Endothelial cell of umbilical vein (primary cell): ENCODE results near the gene GARS1. TPM values are rescaled to one million over a fixed set of nuclear protein-coding genes. Genes with fewer than 3 reads are reported as not detected.

ENCODE experiments used
- BruUV-seq: library from RNA; stranded (reverse); fragments of 400-500 nt; replicated peaks from 2 replicates; lab custom pipeline; 2021; lab: Mats Ljungman, UMichigan
- CTCF ChIA-PET: fragments of 300-600, 350-600 bp; sonication (Branson Sonifier 250); formaldehyde crosslinking; loops from one replicate; lab custom pipeline; 2021; ENCODE audit warnings: antibody characterized with exemption, inconsistent platforms; lab: Charles Lee
- POLR2A ChIA-PET: fragments of 300-600, 350-600 bp; sonication (Branson Sonifier 250); formaldehyde crosslinking; loops from one replicate; lab custom pipeline; 2021; ENCODE audit warnings: antibody characterized with exemption, inconsistent platforms; lab: Charles Lee
- DNase-seq: peaks from one replicate; pipeline ENCODE4 v3.0.0-alpha.2; 2011; ENCODE audit warnings: low read depth, low spot score
- FAIRE-seq: peaks from 2 replicates; lab custom pipeline; 2011; peaks lifted over from hg19 to GRCh38; lab: Jason Lieb, UNC
- H2AFZ ChIP-seq: 2 replicates; pipeline ENCODE4 v1.6.0; 2012; ENCODE audit warnings: low read depth, low read length, control low read depth, inconsistent platforms
- H3K27ac ChIP-seq: 2 replicates; pipeline ENCODE4 v1.5.1; 2011; ENCODE audit warnings: low read depth, mild to moderate bottlenecking, control low read depth, low read length, moderate library complexity; ENCODE audit not compliant: insufficient read depth
- H3K27me3 ChIP-seq, 2 experiments: 2 replicates each; pipeline versions ENCODE4 v1.6.0 to v1.6.1; 2011; ENCODE audit warnings: low read length in 2 of 2, mixed read lengths in 1 of 2; ENCODE audit not compliant: control insufficient read depth in 2 of 2, insufficient read depth in 2 of 2
- H3K36me3 ChIP-seq, 2 experiments: 2 replicates in 1 of 2; 3 replicates in 1 of 2; pipeline ENCODE4 v1.5.1; 2011; ENCODE audit warnings: low read length in 2 of 2, mild to moderate bottlenecking in 1 of 2, moderate library complexity in 1 of 2; ENCODE audit not compliant: control insufficient read depth in 2 of 2, insufficient read depth in 2 of 2; ENCODE audit errors: extremely low read depth in 1 of 2
- H3K4me1 ChIP-seq: 3 replicates; pipeline ENCODE4 v1.5.1; 2011; ENCODE audit warnings: mild to moderate bottlenecking, low read length; ENCODE audit not compliant: control insufficient read depth, insufficient read depth; ENCODE audit errors: extremely low read depth
- H3K4me2 ChIP-seq: 2 replicates; pipeline ENCODE4 v1.6.1; 2011; ENCODE audit warnings: low read length, control low read depth, mixed read lengths; ENCODE audit not compliant: insufficient read depth
- H3K4me3 ChIP-seq, 3 experiments: fragments of 200-600 bp in 1 of 3; sonication (generic), shearing (Covaris generic) in 1 of 3; replicated peaks in 1 of 3; 2 replicates each; pipeline ENCODE4 v1.5.1; 2011 to 2016; ENCODE audit warnings: control low read depth in 3 of 3, low read length in 3 of 3, mild to moderate bottlenecking in 2 of 3, inconsistent platforms in 1 of 3, low read depth in 1 of 3, moderate library complexity in 1 of 3; ENCODE audit not compliant: insufficient read depth in 1 of 3
- H3K79me2 ChIP-seq: 2 replicates; pipeline ENCODE4 v1.6.0; 2012; ENCODE audit warnings: low read length, inconsistent platforms; ENCODE audit not compliant: control insufficient read depth, insufficient read depth
- H3K9ac ChIP-seq: replicated peaks from 2 replicates; pipeline ENCODE3; 2011; ENCODE audit warnings: low read length, control low read depth; ENCODE audit not compliant: insufficient read depth; ENCODE audit errors: extremely low read depth
- H3K9me1 ChIP-seq: replicated peaks from 3 replicates; pipeline ENCODE4 v1.6.0; 2011; ENCODE audit warnings: mild to moderate bottlenecking, low read length; ENCODE audit not compliant: control insufficient read depth, insufficient read depth; ENCODE audit errors: extremely low read depth
- H3K9me3 ChIP-seq: replicated peaks from 2 replicates; pipeline ENCODE4 v1.5.1; 2012; ENCODE audit warnings: low read length, inconsistent platforms; ENCODE audit not compliant: control insufficient read depth, insufficient read depth
- H4K20me1 ChIP-seq: replicated peaks from 2 replicates; pipeline ENCODE3; 2011; ENCODE audit warnings: mild to moderate bottlenecking, low read length; ENCODE audit not compliant: control insufficient read depth, insufficient read depth; ENCODE audit errors: extremely low read depth
- CTCF ChIP-seq, 2 donors: IDR thresholded peaks; 1 replicate in 1 of 2; 2 replicates in 1 of 2; pipeline ENCODE4 v1.5.1; 2011; ENCODE audit warnings: low read length in 2 of 2, mild to moderate bottlenecking in 2 of 2, moderate library complexity in 2 of 2, control low read depth in 1 of 2, inconsistent platforms in 1 of 2, low read depth in 1 of 2; ENCODE audit not compliant: insufficient read depth in 1 of 2; ENCODE audit errors: extremely low read depth in 1 of 2
- EZH2 ChIP-seq: IDR thresholded peaks from 2 replicates; pipeline ENCODE4 v1.6.1; 2012; ENCODE audit warnings: borderline replicate concordance, low read depth, mild to moderate bottlenecking, moderate library complexity, low read length, inconsistent platforms; ENCODE audit not compliant: severe bottlenecking
- FOS ChIP-seq: IDR thresholded peaks from 2 replicates; pipeline ENCODE4 v1.6.1; 2011; ENCODE audit warnings: mild to moderate bottlenecking, low read length, moderate library complexity, borderline replicate concordance; ENCODE audit not compliant: insufficient read depth
- dilution Hi-C: fragments of 300-500 bp; cut with MboI; formaldehyde crosslinking; loops from one replicate; pipeline ENCODE4 v1.15.0; 2019; ENCODE audit warnings: low sequenced_read_pairs; ENCODE audit not compliant: extremely low pct_ligation_motif_present
- intact Hi-C: fragments of 100-400 bp; cut with micrococcal nuclease; formaldehyde crosslinking; loops from one replicate; pipeline ENCODE4 v1.10.0; 2022
- polyA plus RNA-seq, 4 experiments: library from polyadenylated mRNA; depleted of rRNA in 3 of 4; stranded (reverse) in 3 of 4; unstranded in 1 of 4; fragments of >200 nt; gene quantifications; 2 replicates each; pipeline versions ENCODE4 v1.2.1 to v1.2.3, GENCODE V29; 2011 to 2012; ENCODE audit warnings: missing spikeins in 1 of 4
- total RNA-seq: library from RNA; stranded (reverse); gene quantifications from 2 replicates; pipeline ENCODE4 v1.2.3, GENCODE V29; 2021

Gene GARS1
- total and polyA plus RNA-seq, 2 donors (not counting 3 experiments of a cell fraction or from before 2014, with no cell fraction given), result 194 to 295 TPM

- FAIRE-seq, result peak; percentile 94
- H3K9ac ChIP-seq, result peak overlapping the region; percentile 43
- CTCF ChIA-PET, result interaction anchor here (0.8 to 12.5 kb wide), 5 partner anchors 13 to 274 kb away, joined by 3 to 389 read pairs (median 3); partner anchors contain the start of gene GGCT
Measured at GRCh38 chr7:30548845-30549244, 45.8 kb upstream of the GARS1 start.

More at GRCh38 chr7:30548845-30549244, 45.8 kb upstream of the GARS1 start:
- BruUV-seq, result no TSS peak
- Histone ChIP-seq H3K36me3 (no peaks in the 10 kb centered on the region), H3K27me3 (no peaks in the 10 kb centered on the region), H2AFZ (peak overlapping the region; percentile 67), H3K9me3 (no peaks in the 10 kb centered on the region), H3K9me1 (no peaks in the 10 kb centered on the region), H4K20me1 (no peaks in the 10 kb centered on the region), H3K4me1 (peaks cover 35% of the 10 kb centered on the region), H3K79me2 (no peaks in the 10 kb centered on the region), H3K4me2 (no peak overlapping the region), H3K4me3 (no peak overlapping the region), H3K27ac (peak overlapping the region; percentile 69)
- peak; percentile 82 for DNase-seq
- dilution Hi-C loops (no loop called here), intact Hi-C loops (loop anchor here (1.0 to 2.0 kb wide), 5 partner anchors 15 to 70 kb away; partner anchors contain the start of genes GARS1, GGCT and NOD1)
- TF ChIP-seq CTCF (IDR thresholded peaks at IDR 0.05; ENCODE audit: extremely low read depth in 1 of 2, insufficient read depth in 1 of 2, low read depth in 1 of 2, low read length in 2 of 2), result peak; percentile 76 to 82
- TF ChIP-seq FOS, result no peak
- no peak for TF ChIP-seq EZH2
- POLR2A ChIA-PET, result no interaction called here
